Osteocyte (in vitro differentiated cells): Measurements from ENCODE around the gene CBX8. TPM values are rescaled to one million over a fixed set of nuclear protein-coding genes. Genes with fewer than 3 reads are reported as not detected.

Source experiments
- DNase-seq: peaks from one replicate; pipeline ENCODE4 v3.0.0; 2021; ENCODE audit warnings: mixed read lengths; ENCODE audit not compliant: unreplicated experiment; ENCODE audit errors: extremely low spot score
- H3K27ac Mint-ChIP-seq: one replicate; pipeline ENCODE4 v1.8.0; 2021; ENCODE audit warnings: mild to moderate bottlenecking, mixed read lengths; ENCODE audit not compliant: unreplicated experiment
- H3K27me3 Mint-ChIP-seq: one replicate; pipeline ENCODE4 v1.8.0; 2021; ENCODE audit warnings: mixed read lengths; ENCODE audit not compliant: unreplicated experiment
- H3K36me3 Mint-ChIP-seq: one replicate; pipeline ENCODE4 v1.8.0; 2021; ENCODE audit warnings: mixed read lengths; ENCODE audit not compliant: unreplicated experiment
- H3K4me1 Mint-ChIP-seq: one replicate; pipeline ENCODE4 v1.8.0; 2021; ENCODE audit warnings: mixed read lengths; ENCODE audit not compliant: unreplicated experiment
- H3K4me3 Mint-ChIP-seq: one replicate; pipeline ENCODE4 v1.8.0; 2021; ENCODE audit warnings: mild to moderate bottlenecking, moderate library complexity, mixed read lengths; ENCODE audit not compliant: unreplicated experiment
- H3K9me3 Mint-ChIP-seq: one replicate; pipeline ENCODE4 v1.8.0; 2021; ENCODE audit warnings: mixed read lengths; ENCODE audit not compliant: unreplicated experiment
- total RNA-seq: library from RNA; stranded (reverse); gene quantifications from 2 replicates; pipeline ENCODE4 v1.2.1, GENCODE V29; 2021
- TF ChIP-seq, protein P1 (sequence below): fragments of 200-600 bp; sonication (generic); IDR thresholded peaks from 2 replicates; pipeline ENCODE4 v1.5.0; 2021; ENCODE audit warnings: antibody characterized with exemption, mild to moderate bottlenecking, moderate library complexity

The CBX8 gene
- total RNA-seq, 1 donor from 2014 or later = 5.4 TPM

DNA sequence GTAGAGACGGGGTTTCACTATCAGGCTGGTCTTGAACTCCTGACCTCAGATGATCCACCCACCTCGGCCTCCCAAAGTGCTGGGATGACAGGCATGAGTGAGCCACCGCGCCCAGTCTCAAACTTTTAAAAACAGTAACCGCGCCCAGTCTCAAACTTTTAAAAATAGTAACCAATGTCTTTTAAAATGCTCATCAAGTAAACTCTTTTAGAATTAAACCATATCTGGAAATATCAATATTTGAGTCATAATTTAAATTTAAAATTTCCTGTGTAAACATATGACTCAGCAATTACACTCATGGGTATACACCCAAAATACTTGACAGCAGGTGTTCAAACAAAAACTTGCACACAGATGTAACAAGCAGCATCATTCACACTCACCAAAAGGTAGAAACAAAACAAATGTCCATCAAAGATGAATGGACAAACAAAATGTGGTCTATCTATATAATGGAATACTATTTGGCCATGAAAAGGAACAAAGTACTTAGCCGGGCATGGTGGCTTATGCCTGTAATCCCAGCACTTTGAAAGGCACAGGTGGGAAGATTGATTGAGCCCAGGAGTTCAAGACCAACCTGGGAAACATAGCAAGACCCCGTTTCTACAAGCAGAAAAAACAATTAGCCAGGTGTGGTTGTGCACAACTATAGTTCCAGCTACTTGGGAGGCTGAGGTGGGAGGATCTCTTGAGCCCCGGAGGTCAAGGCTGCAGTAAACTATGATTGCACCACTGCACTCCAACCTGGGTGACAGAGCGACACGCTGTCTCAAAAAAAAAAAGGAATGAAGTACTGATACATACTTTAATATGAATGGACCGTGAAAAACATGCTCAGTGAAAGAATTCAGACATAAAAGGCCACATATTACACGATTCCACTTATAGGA lies 46.0 kb downstream of the CBX8 start:
- TF ChIP-seq, protein P1, sequence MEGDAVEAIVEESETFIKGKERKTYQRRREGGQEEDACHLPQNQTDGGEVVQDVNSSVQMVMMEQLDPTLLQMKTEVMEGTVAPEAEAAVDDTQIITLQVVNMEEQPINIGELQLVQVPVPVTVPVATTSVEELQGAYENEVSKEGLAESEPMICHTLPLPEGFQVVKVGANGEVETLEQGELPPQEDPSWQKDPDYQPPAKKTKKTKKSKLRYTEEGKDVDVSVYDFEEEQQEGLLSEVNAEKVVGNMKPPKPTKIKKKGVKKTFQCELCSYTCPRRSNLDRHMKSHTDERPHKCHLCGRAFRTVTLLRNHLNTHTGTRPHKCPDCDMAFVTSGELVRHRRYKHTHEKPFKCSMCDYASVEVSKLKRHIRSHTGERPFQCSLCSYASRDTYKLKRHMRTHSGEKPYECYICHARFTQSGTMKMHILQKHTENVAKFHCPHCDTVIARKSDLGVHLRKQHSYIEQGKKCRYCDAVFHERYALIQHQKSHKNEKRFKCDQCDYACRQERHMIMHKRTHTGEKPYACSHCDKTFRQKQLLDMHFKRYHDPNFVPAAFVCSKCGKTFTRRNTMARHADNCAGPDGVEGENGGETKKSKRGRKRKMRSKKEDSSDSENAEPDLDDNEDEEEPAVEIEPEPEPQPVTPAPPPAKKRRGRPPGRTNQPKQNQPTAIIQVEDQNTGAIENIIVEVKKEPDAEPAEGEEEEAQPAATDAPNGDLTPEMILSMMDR = no peak
- no peaks in the 10 kb centered on the region for H3K36me3 Mint-ChIP-seq
- H3K4me1 Mint-ChIP-seq = peaks cover 24% of the 10 kb centered on the region
- no peak for DNase-seq
- H3K27me3 Mint-ChIP-seq = peaks cover 52% of the 10 kb centered on the region
- no peaks in the 10 kb centered on the region for H3K9me3 Mint-ChIP-seq
- H3K27ac Mint-ChIP-seq = no peak overlapping the region
- H3K4me3 Mint-ChIP-seq = no peak overlapping the region

DNA sequence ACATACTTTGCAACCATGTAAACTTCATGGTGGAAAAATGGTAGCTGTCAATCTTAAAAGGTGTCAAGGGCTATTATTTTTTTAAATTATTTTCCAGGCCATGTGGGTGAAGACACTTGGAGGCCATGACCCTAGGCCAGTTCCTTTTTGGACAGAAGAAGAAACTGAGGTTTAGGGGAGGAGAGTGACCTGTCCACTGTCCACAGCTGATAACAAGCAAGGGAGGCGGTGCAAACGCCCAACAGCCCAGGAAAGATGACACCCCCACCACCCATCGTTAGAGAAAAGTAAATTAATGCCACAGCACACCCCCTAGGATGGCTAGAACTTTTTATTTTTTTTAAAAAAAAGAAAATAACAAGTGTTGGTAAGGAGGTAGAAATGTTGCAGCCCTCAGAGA lies 46.9 kb downstream of the CBX8 start:
- TF ChIP-seq, protein P1 = no peak
- Mint-ChIP-seq H3K27me3 (peaks cover 58% of the 10 kb centered on the region), H3K4me1 (peaks cover 24% of the 10 kb centered on the region), H3K9me3 (no peaks in the 10 kb centered on the region), H3K36me3 (no peaks in the 10 kb centered on the region), H3K4me3 (no peak overlapping the region), H3K27ac (no peak overlapping the region)
- no peak for DNase-seq

DNA sequence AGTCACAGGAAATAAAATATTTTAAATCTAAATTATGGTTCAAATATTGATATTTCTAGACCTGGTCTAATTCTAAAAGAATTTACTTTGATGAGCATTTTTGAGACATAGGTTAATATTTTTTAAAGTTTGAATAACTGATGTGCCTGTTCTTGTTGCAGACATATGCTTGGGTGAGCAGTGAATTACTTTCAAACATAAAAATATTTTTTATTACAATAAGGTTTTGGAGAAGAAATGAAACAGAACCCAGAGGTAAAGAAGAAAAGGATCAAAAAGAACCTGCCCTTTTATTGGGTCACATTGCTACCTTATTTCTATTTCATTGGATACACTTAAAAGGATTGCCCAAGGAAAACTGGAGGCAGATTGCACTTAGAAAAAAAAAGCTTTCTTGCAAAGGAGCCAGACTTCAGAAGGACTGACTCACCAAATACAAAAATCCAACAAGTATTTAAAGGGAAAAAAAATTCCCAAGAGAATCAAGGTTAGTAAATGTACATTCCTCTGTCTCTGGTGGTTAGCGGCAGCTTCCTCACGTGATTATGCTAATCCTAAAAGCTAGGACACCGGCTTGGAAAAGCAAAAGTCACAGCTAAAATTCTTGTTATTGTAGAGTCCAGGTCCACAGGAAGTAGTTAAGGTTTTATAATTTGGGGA lies 47.6 kb downstream of the CBX8 start:
- H3K27ac Mint-ChIP-seq = no peak overlapping the region
- H3K9me3 Mint-ChIP-seq = no peaks in the 10 kb centered on the region
- H3K4me1 Mint-ChIP-seq = peaks cover 24% of the 10 kb centered on the region
- DNase-seq = no peak
- peak overlapping the region; percentile 6 for H3K4me3 Mint-ChIP-seq
- H3K27me3 Mint-ChIP-seq = peaks cover 53% of the 10 kb centered on the region
- TF ChIP-seq, protein P1 = no peak
- no peaks in the 10 kb centered on the region for H3K36me3 Mint-ChIP-seq

DNA sequence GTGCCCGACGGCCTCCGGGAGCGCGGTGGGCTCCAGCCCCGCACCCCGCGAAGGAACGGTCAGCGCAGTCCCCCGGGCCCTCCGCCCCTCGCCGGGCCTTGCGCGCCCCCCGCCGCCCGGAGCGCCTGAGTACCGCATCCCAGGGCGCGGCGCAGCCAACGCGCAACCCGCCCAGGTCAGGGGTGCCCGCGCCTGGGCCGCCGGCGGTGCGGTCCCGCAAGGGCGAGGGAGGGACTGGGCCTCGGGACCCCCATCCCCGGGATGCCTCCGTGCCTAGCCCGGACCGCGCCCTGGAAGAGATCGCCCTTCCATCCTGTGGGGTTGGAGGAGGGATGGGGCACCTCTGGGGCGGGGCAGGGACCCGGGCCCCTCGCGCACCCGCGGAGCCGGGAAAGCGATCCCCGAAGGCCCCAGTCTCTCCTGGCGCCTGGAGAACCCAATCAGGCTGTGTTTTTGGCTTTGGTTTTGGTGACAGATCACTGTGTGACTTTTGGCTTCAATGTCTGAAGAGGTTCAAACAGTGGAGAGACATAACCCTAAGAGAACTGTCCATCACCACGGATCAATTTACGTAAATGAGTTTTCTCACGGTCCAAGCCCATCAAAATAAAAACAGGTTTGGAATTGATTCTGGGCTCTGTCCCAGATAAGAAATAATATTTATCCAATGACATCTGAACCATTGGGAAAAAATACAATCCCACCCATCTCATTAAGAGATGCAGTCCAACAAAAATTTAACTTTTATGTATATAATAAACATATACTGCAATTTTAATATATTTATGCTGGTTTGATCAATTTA lies 48.4 kb downstream of the CBX8 start:
- no peak overlapping the region for H3K27ac Mint-ChIP-seq
- H3K4me3 Mint-ChIP-seq = no peak overlapping the region
- H3K9me3 Mint-ChIP-seq = no peaks in the 10 kb centered on the region
- DNase-seq = no peak
- peaks cover 49% of the 10 kb centered on the region for H3K27me3 Mint-ChIP-seq
- TF ChIP-seq, protein P1 = no peak
- no peaks in the 10 kb centered on the region for H3K36me3 Mint-ChIP-seq
- peaks cover 24% of the 10 kb centered on the region for H3K4me1 Mint-ChIP-seq
